GM15510 (cell line): ENCODE results near the gene EVC.

Source experiments
- POLR2A ChIP-seq: IDR thresholded peaks from 3 replicates; pipeline ENCODE4 v1.6.1; 2011; ENCODE audit warnings: borderline replicate concordance; ENCODE audit not compliant: insufficient read length; ENCODE audit errors: extremely low read depth

Gene EVC

GRCh38 chr4:5704276-5704675 lies 6.7 kb upstream of the EVC start:
- TF ChIP-seq POLR2A = no peak

GRCh38 chr4:5705647-5706320 lies 5.2 kb upstream of the EVC start:
- no peak for TF ChIP-seq POLR2A

- TF ChIP-seq POLR2A = no peak
Observed at GRCh38 chr4:5706486-5707290, 4.3 kb upstream of the EVC start.

GRCh38 chr4:5707366-5707765 lies 3.6 kb upstream of the EVC start:
- TF ChIP-seq POLR2A = no peak

GRCh38 chr4:5707778-5708448 lies 3.1 kb upstream of the EVC start:
- TF ChIP-seq POLR2A = no peak

- peak; percentile 58 for TF ChIP-seq POLR2A
Observed at GRCh38 chr4:5708449-5709206, 2.4 kb upstream of the EVC start, which contains the start of gene EVC2. Gene EVC2, minus strand, starts transcription at chr4:5708559. Its CDS starts 46 bp downstream, at chr4:5708513.

- TF ChIP-seq POLR2A = no peak
Observed at GRCh38 chr4:5709207-5709575, 1.8 kb upstream of the EVC start.

GRCh38 chr4:5710065-5710960 lies 688 bp upstream of the EVC start:
- TF ChIP-seq POLR2A = no peak

- TF ChIP-seq POLR2A = no peak
Observed at GRCh38 chr4:5711479-5712184, 631 bp downstream of the EVC start.

- no peak for TF ChIP-seq POLR2A
Observed at GRCh38 chr4:5712517-5712916, 1.5 kb downstream of the EVC start.

GRCh38 chr4:5712931-5713330 lies 1.9 kb downstream of the EVC start:
- TF ChIP-seq POLR2A = no peak

GRCh38 chr4:5713861-5714260 lies 2.9 kb downstream of the EVC start:
- TF ChIP-seq POLR2A = no peak

GRCh38 chr4:5715357-5715756 lies 4.4 kb downstream of the EVC start:
- TF ChIP-seq POLR2A = no peak

- TF ChIP-seq POLR2A = no peak
Observed at GRCh38 chr4:5716391-5716790, 5.4 kb downstream of the EVC start.
